GM18867 (cell line): ENCODE data around the gene CMIP.

ENCODE experiments used
- ATAC-seq: cut with Tn5 transposase; IDR thresholded peaks from one replicate; pipeline ENCODE4 v1.9.1; 2021; ENCODE audit warnings: mild to moderate bottlenecking, moderate library complexity; ENCODE audit not compliant: unreplicated experiment

The CMIP gene

GRCh38 chr16:81492311-81492761 is 47.7 kb downstream of the CMIP start:
- no peak for ATAC-seq

DNA sequence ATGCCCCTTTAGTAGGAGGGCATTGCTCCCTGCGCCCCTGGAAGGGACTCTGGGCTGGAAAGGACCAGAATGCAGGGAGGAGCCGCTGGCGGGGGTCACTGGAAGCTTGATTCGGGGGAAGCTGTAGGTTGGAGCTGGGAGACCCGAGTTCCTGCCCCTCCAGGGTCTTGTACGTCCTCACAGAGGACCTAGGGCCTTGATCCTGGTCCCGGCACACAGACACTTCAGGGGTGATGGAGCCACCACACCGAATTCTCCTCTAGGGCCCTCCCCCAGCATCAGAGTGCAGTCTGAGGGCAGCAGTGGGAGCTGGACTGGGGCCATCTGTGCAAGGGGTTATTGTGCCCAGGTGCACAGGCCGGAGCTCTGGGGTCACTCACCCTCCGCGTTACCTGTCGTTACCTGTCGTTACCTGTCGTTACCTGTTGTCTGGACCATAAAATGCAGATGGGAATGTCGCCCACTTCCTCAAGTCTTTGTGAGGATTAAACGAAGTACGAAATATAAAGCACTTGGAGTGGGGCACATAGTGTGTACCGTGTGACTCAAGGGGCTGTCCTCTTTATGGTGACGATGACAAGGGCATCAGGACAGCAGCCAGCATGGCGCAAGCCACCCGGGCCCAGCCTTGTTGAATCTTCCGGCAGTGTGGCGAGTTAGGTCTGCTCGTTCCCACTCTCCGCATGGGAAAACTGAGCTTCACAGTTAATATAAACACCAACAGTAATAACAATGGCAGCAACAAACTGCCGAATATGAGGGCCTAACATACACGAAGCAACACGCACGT is 48.6 kb downstream of the CMIP start:
- ATAC-seq, result no peak

- ATAC-seq, result no peak
Measured at GRCh38 chr16:81493755-81494433, 49.3 kb downstream of the CMIP start.

DNA sequence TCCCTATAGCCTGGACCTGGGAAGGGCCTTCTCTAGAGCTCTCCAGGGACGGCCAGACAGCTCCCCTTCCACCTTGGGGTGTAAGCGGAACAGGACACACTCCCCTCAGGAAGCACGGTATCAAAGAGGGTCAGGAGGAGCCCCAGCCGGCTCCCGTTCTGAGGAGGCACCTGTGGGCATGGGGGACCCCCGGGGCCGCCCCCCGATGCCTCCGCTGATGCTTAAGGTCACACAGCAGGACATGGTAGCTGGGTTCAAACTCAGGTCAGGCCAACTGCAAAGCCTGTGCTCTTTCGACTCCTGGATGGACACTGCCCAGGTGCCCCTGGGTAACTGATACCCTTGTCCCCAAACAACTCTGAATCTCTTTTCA is 49.8 kb downstream of the CMIP start:
- ATAC-seq, result no peak

GRCh38 chr16:81494888-81495287 is 50.3 kb downstream of the CMIP start:
- no peak for ATAC-seq

DNA sequence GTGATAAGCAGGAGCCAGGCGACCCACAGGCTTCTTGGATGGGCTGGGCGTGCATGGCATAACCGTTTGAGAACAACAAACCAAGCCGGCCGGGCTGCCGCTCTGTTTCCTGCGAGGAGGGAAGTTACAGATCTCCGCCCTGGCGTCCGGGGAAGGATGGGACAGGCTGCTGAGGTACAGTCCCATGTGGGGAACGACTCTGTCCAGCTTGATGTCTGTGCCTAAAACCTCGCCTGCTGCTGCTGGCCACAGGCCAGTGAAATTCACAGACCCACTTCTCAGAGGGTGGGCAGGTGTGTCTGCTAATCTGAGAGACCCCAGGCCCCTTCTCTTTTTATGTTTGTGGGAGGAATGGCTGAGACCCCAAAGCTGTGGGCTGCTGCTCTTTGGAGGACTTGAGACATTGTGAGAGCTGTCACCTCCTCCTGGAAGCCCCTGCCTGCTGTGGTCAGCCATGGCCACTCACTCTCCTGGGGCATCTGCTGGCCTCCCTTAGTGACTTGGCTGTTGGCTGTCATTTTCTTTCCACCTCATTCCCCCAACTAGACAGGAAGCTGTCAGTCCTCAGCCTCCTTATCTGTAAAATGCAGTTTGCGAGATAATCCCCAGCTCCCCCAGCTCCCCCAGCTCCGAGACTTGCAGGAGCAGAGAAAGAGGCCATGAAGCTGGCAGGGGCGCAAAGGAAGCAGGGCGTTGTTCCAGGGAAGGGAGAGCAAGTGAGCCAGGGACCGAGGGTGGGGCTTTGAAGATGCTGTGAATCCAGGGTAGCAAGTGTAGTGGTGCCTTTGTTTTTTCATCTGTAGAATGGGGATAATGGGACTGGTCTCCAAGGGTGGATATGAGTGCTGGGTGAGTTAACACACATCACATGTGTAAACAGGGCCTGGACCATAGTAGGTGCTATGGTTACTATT is 51.0 kb downstream of the CMIP start:
- ATAC-seq, result no peak

- no peak for ATAC-seq
Measured at GRCh38 chr16:81496321-81496720, 51.7 kb downstream of the CMIP start.

GRCh38 chr16:81496742-81497141 is 52.1 kb downstream of the CMIP start:
- no peak for ATAC-seq

DNA sequence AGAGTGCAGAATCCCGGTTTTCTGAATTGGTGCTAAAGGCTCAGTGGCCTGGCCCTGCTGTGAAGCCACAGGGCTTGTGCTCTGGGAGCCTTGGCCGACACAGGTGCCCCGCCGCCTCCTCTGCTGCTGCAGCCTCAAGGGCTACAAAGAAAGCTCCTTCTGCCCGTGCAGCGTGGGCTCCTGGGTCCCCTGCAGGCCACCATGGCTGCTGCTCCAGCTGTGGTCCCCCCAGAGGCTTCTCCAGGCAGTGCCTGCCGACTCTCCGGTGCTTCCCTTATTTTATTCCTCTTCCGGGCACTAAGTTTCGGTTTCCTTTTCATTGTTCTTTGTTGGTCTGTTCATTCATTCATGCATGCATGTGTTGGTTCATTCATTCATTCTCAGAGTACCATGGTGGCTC is 53.1 kb downstream of the CMIP start:
- ATAC-seq, result peak; percentile 41

GRCh38 chr16:81498351-81498750 is 53.7 kb downstream of the CMIP start:
- ATAC-seq, result no peak

DNA sequence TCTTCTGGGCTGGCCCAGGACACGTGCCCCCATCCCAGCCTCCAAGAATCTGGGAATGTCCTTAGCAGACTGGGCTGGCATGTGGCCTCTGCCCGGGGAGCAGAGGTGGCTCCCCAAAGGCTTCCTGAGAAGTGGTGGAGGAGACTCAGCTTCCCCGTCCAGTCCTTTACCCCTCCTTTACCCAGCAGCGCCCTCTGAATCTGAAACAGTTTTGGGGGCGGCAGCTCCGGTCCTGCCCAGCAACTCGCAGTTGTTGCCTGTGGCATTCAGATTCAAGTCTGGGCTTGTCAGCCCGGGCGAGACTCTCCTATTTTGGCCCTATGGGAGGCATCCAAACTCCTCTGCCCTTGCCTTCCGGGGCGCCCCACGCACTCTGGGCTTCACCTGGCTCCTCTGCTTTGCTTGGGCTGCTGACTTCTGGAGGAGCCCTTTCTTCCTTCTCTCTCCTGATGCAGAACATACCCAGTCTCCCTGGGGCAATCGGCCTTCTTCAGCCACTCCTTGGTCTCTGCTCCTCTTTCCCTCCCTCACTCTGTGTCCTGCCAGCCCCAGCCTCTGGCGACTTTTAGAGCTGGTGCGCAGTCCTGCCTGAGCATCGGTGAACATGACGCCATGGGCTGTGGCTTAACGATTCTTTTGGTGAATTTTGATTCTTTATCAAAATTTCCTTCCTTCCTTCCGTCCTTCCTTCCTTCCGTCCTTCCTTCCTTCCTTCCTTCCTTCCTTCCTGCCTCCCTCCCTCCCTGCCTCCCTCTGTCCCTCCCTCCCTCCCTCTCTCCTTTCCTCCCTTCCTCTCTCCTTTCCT is 55.2 kb downstream of the CMIP start:
- no peak for ATAC-seq

DNA sequence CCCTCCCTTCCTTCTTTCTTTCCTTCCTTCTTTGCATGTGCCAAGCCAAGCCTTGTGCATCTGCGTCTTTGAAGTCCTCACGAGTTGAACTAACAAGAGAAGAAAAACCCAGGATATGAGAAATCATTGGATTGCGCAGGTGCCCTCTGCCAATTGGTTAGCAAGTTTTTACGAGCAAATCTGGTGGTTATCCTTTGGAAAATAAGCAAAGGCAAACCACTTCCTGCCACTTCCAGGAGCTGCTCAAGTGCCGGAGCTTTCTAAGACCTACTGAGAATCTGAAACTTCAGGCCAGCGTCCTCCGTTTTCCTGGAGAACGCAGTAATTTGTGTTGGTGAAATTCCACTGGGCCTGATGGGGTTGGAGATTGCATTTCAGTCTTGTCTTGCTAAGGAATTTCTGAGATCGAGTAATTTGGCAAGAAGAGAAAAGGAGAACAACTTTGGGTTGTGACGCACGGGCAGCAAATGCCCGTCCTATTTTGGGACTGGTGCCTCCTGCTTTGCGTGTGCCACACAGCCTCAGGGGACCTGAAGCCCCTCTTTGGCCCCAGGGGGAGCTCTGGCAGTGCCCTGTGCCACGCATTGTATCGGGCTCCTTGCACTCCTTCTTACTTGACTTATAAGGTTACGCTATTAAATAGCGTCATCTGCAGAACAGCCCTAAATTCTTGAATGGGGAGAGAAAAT is 56.4 kb downstream of the CMIP start:
- ATAC-seq, result no peak

- no peak for ATAC-seq
Measured at GRCh38 chr16:81502396-81503070, 57.9 kb downstream of the CMIP start.

DNA sequence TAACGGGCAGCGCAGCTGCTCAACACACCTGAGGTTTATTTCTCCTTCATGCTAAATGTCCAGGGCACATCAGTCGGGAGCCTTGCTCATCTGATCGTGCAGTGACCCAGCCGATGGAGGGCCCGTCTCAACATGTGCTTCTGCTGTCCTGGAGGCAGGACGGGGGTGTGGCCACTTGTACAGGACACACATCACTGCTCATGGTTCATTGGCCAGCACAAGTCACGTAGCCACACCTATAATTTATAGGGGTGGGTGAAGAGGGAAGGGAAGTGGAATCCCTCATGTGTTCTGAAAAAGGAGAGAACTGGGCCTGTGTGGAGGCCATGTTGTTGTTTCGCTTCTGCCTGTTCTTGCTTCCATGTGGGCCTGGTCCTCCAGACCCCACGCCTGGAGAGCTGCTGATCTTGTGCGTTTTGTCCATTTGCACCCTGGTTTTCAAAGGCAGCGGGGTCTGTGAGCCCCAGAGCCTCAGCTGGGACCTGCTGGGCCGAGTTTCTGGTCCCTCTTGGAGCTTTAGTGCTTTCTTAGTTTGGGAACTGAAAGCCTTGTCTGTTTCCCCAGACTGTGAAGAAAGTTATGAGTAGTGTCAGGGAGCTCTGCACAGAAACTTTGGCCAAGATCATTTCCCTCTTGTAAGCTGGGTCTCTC is 60.5 kb downstream of the CMIP start:
- ATAC-seq, result peak; percentile 80

DNA sequence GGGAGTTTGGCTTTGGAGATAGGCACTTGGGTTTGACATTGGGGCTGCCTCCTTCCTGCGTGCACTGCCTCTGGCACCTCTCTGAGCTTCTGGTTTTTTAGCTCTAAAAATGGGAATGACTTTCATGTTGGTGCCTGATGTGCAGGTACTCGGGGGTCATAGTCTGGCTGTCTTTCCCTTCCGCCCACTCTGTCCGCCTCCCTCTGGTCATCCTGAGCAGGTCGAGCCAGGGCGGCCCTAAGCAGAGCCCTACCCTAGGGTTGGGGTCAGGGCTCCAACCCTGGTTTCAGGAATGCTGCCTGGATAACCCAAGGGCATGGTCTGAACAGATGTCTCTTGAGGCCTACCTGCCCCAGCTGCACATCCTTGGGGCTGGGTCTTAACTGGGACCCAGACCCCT is 64.8 kb downstream of the CMIP start:
- ATAC-seq, result no peak

DNA sequence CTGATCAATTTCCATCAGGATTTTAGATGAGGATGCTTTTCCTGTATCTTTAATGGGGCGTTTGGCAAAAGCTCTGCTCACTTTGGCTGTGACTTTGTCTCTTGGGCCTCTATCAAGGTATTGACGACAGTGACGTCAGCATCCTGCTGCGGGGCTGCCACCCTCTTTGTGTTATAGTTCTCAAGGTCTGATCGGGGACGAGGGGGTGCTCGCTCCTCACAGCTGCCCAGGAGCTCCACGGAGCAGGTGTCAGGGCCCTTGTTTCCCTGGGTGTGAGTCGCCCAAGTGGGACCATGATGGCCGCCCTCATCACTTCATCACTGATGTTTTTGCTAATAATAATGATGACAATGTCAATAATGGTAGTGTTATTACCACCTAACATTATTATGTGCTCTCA is 65.4 kb downstream of the CMIP start:
- no peak for ATAC-seq

DNA sequence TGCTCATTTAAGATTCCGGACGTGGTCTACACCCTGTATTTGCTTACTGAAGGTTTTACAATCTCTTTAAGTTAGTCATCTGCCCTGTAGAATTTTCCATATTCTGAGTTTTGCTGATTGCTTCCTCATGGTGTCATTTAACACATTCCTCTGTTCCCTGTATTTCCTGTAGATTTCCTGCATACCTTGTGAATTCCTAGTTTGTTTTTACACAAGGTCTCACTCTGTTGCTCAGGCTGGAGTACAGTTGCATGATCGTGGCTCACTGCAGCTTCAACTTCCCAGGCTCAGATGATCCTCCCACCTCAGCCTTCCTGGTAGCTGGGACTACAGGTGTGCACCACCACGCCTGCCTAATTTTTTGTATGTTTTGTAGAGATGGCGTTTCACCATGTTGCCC is 66.8 kb downstream of the CMIP start:
- no peak for ATAC-seq

- peak; percentile 31 for ATAC-seq
Measured at GRCh38 chr16:81513204-81514040, 68.8 kb downstream of the CMIP start.
